Measurements from ENCODE around the gene TRIM3.
A peak's percentile ranks its signal among the peaks of the same experiment; 100 is the strongest.

- TF ChIP-seq CTCF (conservative IDR thresholded peaks at IDR 0.05; ENCODE audit: low read depth in 2 of 2) (no peak), EZH2 (IDR thresholded peaks at IDR 0.05; ENCODE audit: low read depth, unreplicated experiment) (no peak), POLR2AphosphoS5 (IDR thresholded peaks at IDR 0.05; ENCODE audit: low read depth) (peak; percentile 87), EZH2phosphoT487 (IDR thresholded peaks at IDR 0.05; ENCODE audit: unreplicated experiment) (no peak), JUNB (IDR thresholded peaks at IDR 0.05; ENCODE audit: unreplicated experiment) (no peak), REST (IDR thresholded peaks at IDR 0.05; ENCODE audit: unreplicated experiment) (no peak), CREB1 (CRISPR knock-in tag; IDR thresholded peaks at IDR 0.05; ENCODE audit: low read depth) (no peak), ETS1 (IDR thresholded peaks at IDR 0.05) (no peak)
These were observed 4.8 kb downstream of the TRIM3 start for GRCh38 chr11:6468712-6469495.
